ENCODE data around the gene SNAP29. TPM values are rescaled to one million over a fixed set of nuclear protein-coding genes. Genes with fewer than 3 reads are reported as not detected.

SNAP29 gene
- total RNA-seq, 1 donor from 2014 or later: 16.0 TPM

GRCh38 chr22:20867179-20868024, 8.6 kb downstream of the SNAP29 start:
- H3K4me3 ChIP-seq (ENCODE audit: low read depth, low read length): no peak overlapping the region
- no peak for TF ChIP-seq CTCF (conservative IDR thresholded peaks at IDR 0.05; ENCODE audit: low read depth, low read length)
- no peak for DNase-seq (ENCODE audit: low read depth)

GRCh38 chr22:20868025-20868962, 9.5 kb downstream of the SNAP29 start:
- no peak for TF ChIP-seq CTCF (conservative IDR thresholded peaks at IDR 0.05; ENCODE audit: low read depth, low read length)
- DNase-seq (ENCODE audit: low read depth): no peak
- H3K4me3 ChIP-seq (ENCODE audit: low read depth, low read length): no peak overlapping the region

- no peak for DNase-seq (ENCODE audit: low read depth)
- TF ChIP-seq CTCF (conservative IDR thresholded peaks at IDR 0.05; ENCODE audit: low read depth, low read length): no peak
- no peak overlapping the region for H3K4me3 ChIP-seq (ENCODE audit: low read depth, low read length)
These were observed 10.4 kb downstream of the SNAP29 start for GRCh38 chr22:20869234-20869633.

GRCh38 chr22:20873214-20873613, 14.4 kb downstream of the SNAP29 start:
- no peak for DNase-seq (ENCODE audit: low read depth)
- no peak overlapping the region for H3K4me3 ChIP-seq (ENCODE audit: low read depth, low read length)
- no peak for TF ChIP-seq CTCF (conservative IDR thresholded peaks at IDR 0.05; ENCODE audit: low read depth, low read length)

- DNase-seq (ENCODE audit: low read depth): no peak
- no peak for TF ChIP-seq CTCF (conservative IDR thresholded peaks at IDR 0.05; ENCODE audit: low read depth, low read length)
- H3K4me3 ChIP-seq (ENCODE audit: low read depth, low read length): no peak overlapping the region
These were observed 16.5 kb downstream of the SNAP29 start for GRCh38 chr22:20875296-20875695.

- no peak for TF ChIP-seq CTCF (conservative IDR thresholded peaks at IDR 0.05; ENCODE audit: low read depth, low read length)
- DNase-seq (ENCODE audit: low read depth): no peak
- no peak overlapping the region for H3K4me3 ChIP-seq (ENCODE audit: low read depth, low read length)
These were observed 18.9 kb downstream of the SNAP29 start for GRCh38 chr22:20877715-20878114.
